Measurements from ENCODE around the gene UTP25.

- TF ChIP-seq FOXK2 (IDR thresholded peaks at IDR 0.05) (no peak), ELF4 (IDR thresholded peaks at IDR 0.05) (no peak), SUZ12 (IDR thresholded peaks at IDR 0.05) (no peak), L3MBTL2 (conservative IDR thresholded peaks at IDR 0.05) (no peak), FOXA1 (IDR thresholded peaks at IDR 0.05) (no peak), FOXM1 (IDR thresholded peaks at IDR 0.05; ENCODE audit: borderline replicate concordance) (no peak), SP1 (IDR thresholded peaks at IDR 0.05) (no peak), TARDBP (IDR thresholded peaks at IDR 0.05) (no peak)
These were observed 3.8 kb downstream of the UTP25 start for GRCh38 chr1:209831615-209832014.

Measured in HEK293T (cell line).